Measurements from ENCODE around the gene CCDC134.

The CCDC134 gene

DNA sequence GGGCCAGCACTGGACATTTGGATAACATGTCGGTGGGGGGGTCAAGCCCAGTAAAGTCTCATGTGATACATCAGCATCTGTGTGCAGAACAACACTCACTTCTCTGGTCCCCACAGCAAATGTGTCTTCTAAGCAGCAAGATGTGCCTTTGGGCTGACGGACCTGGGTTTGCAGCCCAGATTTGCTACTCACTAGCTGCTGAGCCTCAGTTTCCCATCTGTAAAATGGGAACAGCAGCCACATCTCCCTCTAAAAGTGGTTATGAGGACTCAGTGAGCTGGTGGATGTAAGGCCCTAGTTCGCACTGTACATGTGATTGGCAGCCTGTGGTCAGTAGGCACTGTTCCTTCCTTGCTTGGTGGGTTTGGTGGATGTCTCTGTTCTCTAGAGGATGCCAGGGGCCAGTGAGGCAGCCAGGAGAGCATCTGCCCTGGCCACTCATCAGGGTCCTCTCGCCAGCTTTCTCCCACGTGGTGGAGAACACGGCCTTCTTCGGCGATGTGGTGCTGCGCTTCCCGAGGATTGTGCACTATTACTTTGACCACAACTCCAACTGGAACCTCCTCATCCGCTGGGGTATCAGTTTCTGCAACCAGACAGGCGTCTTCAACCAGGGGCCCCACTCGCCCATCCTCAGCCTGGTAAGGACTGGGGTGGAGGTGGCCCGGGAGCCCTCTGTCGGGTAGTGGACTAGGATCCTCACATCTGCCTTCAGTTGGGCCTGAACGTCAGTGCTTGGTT is 12.5 kb downstream of the CCDC134 start:
- DNase-seq (ENCODE audit: low read depth, low spot score), result no peak
- Histone ChIP-seq H3K4me1 (ENCODE audit: control insufficient read depth, insufficient read depth, low read length) (no peaks in the 10 kb centered on the region), H3K27ac (ENCODE audit: low read length) (no peak overlapping the region), H3K4me3 (ENCODE audit: low read length) (no peak overlapping the region), H3K27me3 (ENCODE audit: control insufficient read depth, insufficient read depth, low read length) (no peaks in the 10 kb centered on the region), H3K9me3 (ENCODE audit: control insufficient read depth, insufficient read depth, low read length) (no peaks in the 10 kb centered on the region), H3K36me3 (ENCODE audit: control insufficient read depth, insufficient read depth, low read length) (peaks cover 22% of the 10 kb centered on the region)
- WGBS (ENCODE audit: insufficient coverage, insufficient read length), result no CpG with 5 or more reads among the region's 16 CpGs

DNA sequence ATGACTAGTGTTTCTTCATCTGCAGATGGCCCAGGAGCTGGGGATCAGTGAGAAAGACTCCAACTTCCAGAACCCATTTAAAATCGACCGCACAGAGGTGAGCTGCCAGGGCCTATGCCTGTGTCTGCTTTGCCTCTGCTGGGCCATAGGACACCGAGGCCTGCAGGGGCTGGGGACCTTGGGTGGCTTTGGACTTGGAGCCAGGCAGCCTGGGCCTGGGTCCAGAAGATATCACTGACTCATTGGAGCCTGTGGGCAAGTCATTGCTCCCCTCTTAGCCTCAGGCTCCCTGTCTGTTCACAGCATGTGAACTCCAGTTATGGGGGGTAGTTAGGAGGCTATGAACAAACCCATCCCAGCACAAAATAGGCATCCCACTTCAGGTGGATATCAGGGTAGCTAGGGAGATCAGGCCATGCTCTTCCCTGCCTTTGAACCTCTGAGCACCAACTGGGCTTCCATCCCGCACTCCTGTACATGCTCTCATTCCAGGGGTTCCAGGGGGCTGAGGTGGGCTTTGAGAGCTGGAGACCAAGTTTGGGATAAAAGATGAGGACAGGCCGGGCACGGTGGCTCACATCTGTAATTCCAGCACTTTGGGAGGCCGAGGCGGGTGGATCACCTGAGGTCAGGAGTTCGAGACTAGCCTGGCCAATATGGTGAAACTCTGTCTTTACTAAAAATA is 13.4 kb downstream of the CCDC134 start:
- no peak for DNase-seq (ENCODE audit: low read depth, low spot score)
- H3K36me3 ChIP-seq (ENCODE audit: control insufficient read depth, insufficient read depth, low read length), result peaks cover 22% of the 10 kb centered on the region
- H3K27me3 ChIP-seq (ENCODE audit: control insufficient read depth, insufficient read depth, low read length), result no peaks in the 10 kb centered on the region
- no peaks in the 10 kb centered on the region for H3K9me3 ChIP-seq (ENCODE audit: control insufficient read depth, insufficient read depth, low read length)
- no peak overlapping the region for H3K4me3 ChIP-seq (ENCODE audit: low read length)
- WGBS (ENCODE audit: insufficient coverage, insufficient read length), result no CpG with 5 or more reads among the region's 9 CpGs
- H3K27ac ChIP-seq (ENCODE audit: low read length), result no peak overlapping the region
- H3K4me1 ChIP-seq (ENCODE audit: control insufficient read depth, insufficient read depth, low read length), result no peaks in the 10 kb centered on the region

DNA sequence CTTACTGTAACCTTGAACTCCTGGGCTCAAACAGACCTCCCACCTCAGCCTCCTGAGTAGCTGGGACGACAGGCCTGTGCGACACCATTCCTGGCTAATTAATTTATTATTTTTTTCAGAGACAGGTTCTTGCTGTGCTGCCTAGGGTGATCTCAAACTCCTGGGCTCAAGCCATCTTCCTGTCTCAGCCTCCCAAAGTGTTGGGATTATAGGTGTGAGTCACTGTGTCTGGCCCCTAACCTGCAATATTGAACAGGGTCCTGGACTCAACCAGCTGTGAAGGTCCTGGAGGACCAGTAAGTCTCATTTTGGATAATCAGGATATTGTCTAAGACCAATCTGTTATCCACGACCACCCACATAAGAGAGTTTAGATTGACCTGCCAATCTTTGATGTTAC is 15.2 kb downstream of the CCDC134 start:
- DNase-seq (ENCODE audit: low read depth, low spot score), result no peak
- peaks cover 17% of the 10 kb centered on the region for H3K36me3 ChIP-seq (ENCODE audit: control insufficient read depth, insufficient read depth, low read length)
- H3K27me3 ChIP-seq (ENCODE audit: control insufficient read depth, insufficient read depth, low read length), result no peaks in the 10 kb centered on the region
- no peaks in the 10 kb centered on the region for H3K9me3 ChIP-seq (ENCODE audit: control insufficient read depth, insufficient read depth, low read length)
- H3K4me3 ChIP-seq (ENCODE audit: low read length), result no peak overlapping the region
- WGBS (ENCODE audit: insufficient coverage, insufficient read length), result no CpG with 5 or more reads among the region's 3 CpGs
- H3K27ac ChIP-seq (ENCODE audit: low read length), result no peak overlapping the region
- no peaks in the 10 kb centered on the region for H3K4me1 ChIP-seq (ENCODE audit: control insufficient read depth, insufficient read depth, low read length)

DNA sequence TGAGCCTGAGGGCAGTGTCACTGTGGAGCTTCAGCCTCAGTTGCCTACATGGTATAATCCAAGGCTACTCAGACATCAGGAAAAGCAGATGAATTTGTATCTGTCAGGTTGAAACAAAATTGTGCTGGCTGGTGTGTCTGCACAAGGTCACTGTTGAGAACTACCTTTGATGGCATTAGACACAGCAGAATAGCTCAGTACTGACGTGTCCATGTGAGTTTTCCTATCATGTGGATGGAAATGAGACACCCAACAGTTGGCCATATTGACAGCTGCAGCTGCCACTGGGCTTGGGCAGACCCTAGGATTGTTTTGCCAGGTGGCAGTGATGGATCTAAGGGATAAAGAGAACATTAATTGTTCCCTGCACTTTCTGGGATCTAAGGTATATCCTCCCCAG is 15.8 kb downstream of the CCDC134 start:
- Histone ChIP-seq H3K27me3 (ENCODE audit: control insufficient read depth, insufficient read depth, low read length) (no peaks in the 10 kb centered on the region), H3K27ac (ENCODE audit: low read length) (no peak overlapping the region), H3K9me3 (ENCODE audit: control insufficient read depth, insufficient read depth, low read length) (no peaks in the 10 kb centered on the region), H3K4me1 (ENCODE audit: control insufficient read depth, insufficient read depth, low read length) (no peaks in the 10 kb centered on the region), H3K4me3 (ENCODE audit: low read length) (no peak overlapping the region), H3K36me3 (ENCODE audit: control insufficient read depth, insufficient read depth, low read length) (peaks cover 17% of the 10 kb centered on the region)
- WGBS (ENCODE audit: insufficient coverage, insufficient read length), result no CpG with 5 or more reads among the region's 1 CpG
- DNase-seq (ENCODE audit: low read depth, low spot score), result no peak

DNA sequence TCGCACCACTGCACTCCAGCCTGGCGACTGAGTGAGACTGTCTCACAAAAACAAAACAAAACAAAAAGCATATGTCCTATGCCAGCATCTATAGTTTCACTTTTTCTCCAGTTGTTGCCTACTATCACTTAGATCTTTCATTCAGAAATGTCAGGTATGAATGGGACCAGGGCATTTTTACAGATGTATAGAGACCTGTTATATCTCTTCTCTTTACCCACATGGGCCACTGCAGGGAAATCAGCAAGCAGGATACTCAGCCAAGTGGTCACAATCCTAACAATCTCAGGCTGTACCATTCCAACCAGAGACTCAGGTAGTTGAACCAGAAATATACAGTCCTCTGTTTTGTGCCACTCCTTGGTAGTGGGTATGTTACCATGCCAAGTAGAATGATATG is 16.4 kb downstream of the CCDC134 start:
- WGBS (ENCODE audit: insufficient coverage, insufficient read length), result no CpG with 5 or more reads among the region's 2 CpGs
- Histone ChIP-seq H3K27ac (ENCODE audit: low read length) (no peak overlapping the region), H3K4me1 (ENCODE audit: control insufficient read depth, insufficient read depth, low read length) (no peaks in the 10 kb centered on the region), H3K36me3 (ENCODE audit: control insufficient read depth, insufficient read depth, low read length) (peaks cover 17% of the 10 kb centered on the region), H3K27me3 (ENCODE audit: control insufficient read depth, insufficient read depth, low read length) (no peaks in the 10 kb centered on the region), H3K4me3 (ENCODE audit: low read length) (no peak overlapping the region), H3K9me3 (ENCODE audit: control insufficient read depth, insufficient read depth, low read length) (no peaks in the 10 kb centered on the region)
- DNase-seq (ENCODE audit: low read depth, low spot score), result no peak

DNA sequence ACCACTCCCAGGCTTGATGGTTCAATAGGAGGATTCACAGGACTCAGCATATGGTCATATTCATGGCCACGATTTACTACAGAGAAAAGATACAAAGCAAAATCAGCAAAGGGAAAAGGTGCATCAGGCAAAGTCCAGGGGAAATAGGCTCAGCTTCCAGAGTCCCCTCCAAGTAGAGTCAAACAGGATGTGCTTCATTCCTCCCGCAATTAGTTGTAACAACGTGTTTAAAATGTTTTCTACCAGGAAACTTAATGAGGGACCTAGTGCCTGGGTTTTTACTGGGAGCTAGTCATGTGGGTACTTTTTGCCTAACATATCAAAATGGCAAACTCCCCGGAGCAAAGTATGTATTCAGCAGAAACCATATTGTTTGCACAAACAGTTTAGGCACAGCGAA is 17.5 kb downstream of the CCDC134 start:
- DNase-seq (ENCODE audit: low read depth, low spot score), result no peak
- Histone ChIP-seq H3K4me3 (ENCODE audit: low read length) (no peak overlapping the region), H3K27ac (ENCODE audit: low read length) (no peak overlapping the region), H3K4me1 (ENCODE audit: control insufficient read depth, insufficient read depth, low read length) (no peaks in the 10 kb centered on the region), H3K27me3 (ENCODE audit: control insufficient read depth, insufficient read depth, low read length) (no peaks in the 10 kb centered on the region), H3K9me3 (ENCODE audit: control insufficient read depth, insufficient read depth, low read length) (no peaks in the 10 kb centered on the region), H3K36me3 (ENCODE audit: control insufficient read depth, insufficient read depth, low read length) (peaks cover 12% of the 10 kb centered on the region)
- no CpG with 5 or more reads among the region's 5 CpGs for WGBS (ENCODE audit: insufficient coverage, insufficient read length)

DNA sequence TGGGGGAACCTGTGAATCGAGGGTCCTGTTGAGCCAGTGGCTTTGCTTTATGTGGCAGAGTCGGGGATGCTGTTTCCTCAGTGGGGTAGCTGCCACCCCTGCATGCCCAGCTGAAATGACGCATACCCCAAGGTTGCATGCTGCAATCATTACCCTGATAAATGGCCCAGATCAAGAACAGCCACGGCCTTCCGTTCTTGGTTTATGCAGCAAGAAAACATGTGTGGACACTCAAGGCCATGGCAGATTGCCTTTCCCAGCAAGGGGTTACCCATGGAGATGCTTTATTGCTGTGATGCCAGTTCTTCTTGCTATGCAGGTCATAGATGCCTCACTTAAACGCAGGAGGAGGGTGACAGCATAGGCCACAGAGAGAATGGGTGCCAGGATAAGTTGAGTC is 18.1 kb downstream of the CCDC134 start:
- Histone ChIP-seq H3K27me3 (ENCODE audit: control insufficient read depth, insufficient read depth, low read length) (no peaks in the 10 kb centered on the region), H3K9me3 (ENCODE audit: control insufficient read depth, insufficient read depth, low read length) (no peaks in the 10 kb centered on the region), H3K27ac (ENCODE audit: low read length) (no peak overlapping the region), H3K4me3 (ENCODE audit: low read length) (no peak overlapping the region), H3K4me1 (ENCODE audit: control insufficient read depth, insufficient read depth, low read length) (peaks cover 1% of the 10 kb centered on the region; the same call in 1 of the 2 replicates), H3K36me3 (ENCODE audit: control insufficient read depth, insufficient read depth, low read length) (peaks cover 8% of the 10 kb centered on the region; the same call in 1 of the 2 replicates)
- DNase-seq (ENCODE audit: low read depth, low spot score), result no peak
- WGBS (ENCODE audit: insufficient coverage, insufficient read length), result no CpG with 5 or more reads among the region's 6 CpGs

DNA sequence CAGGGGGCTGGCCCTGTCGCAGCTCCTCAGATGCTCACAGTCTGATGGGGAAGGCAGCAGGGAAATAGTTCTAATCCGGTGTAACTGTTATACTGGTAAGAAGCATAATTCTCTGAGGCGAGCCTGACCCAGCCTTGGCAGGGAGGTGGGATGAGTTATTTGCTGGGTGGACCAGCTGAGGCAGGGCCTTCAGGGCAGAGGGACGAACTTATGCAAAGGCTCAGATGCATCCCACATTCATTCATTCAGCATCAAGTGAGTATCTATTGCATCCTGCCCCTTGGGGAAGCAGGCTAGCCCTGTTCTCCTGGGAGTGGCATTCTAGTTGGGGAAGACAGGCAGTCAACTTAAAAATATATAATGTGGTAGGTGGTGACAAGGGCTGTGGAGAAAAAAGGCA is 18.8 kb downstream of the CCDC134 start:
- H3K4me1 ChIP-seq (ENCODE audit: control insufficient read depth, insufficient read depth, low read length), result peaks cover 3% of the 10 kb centered on the region; the same call in 1 of the 2 replicates
- no peak overlapping the region for H3K27ac ChIP-seq (ENCODE audit: low read length)
- H3K27me3 ChIP-seq (ENCODE audit: control insufficient read depth, insufficient read depth, low read length), result no peaks in the 10 kb centered on the region
- DNase-seq (ENCODE audit: low read depth, low spot score), result no peak
- peaks cover 8% of the 10 kb centered on the region; the same call in 1 of the 2 replicates for H3K36me3 ChIP-seq (ENCODE audit: control insufficient read depth, insufficient read depth, low read length)
- H3K4me3 ChIP-seq (ENCODE audit: low read length), result no peak overlapping the region
- WGBS (ENCODE audit: insufficient coverage, insufficient read length), result no CpG with 5 or more reads among the region's 4 CpGs
- H3K9me3 ChIP-seq (ENCODE audit: control insufficient read depth, insufficient read depth, low read length), result no peaks in the 10 kb centered on the region

DNA sequence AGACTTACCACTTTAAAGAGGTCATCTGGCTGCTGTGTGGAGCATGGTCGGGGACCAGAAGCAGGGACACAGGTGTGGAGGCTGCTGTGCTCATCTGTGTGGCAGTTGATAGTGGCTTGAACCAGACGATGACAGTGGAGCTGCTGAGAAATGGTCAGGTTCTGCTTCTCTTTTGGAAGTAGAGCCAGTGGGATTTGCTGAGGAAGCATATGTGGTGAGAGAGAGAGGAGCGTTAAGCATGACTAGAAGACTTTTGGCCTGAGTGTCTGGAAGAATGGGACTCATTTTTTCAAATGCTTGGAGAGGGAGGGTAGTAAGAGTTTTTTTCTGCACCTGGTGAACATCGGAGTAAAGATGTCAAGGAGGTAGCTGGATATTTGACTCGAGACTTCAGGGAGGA is 20.0 kb downstream of the CCDC134 start:
- Histone ChIP-seq H3K27me3 (ENCODE audit: control insufficient read depth, insufficient read depth, low read length) (no peaks in the 10 kb centered on the region), H3K4me1 (ENCODE audit: control insufficient read depth, insufficient read depth, low read length) (peaks cover 3% of the 10 kb centered on the region; the same call in 1 of the 2 replicates), H3K27ac (ENCODE audit: low read length) (no peak overlapping the region), H3K4me3 (ENCODE audit: low read length) (no peak overlapping the region), H3K9me3 (ENCODE audit: control insufficient read depth, insufficient read depth, low read length) (no peaks in the 10 kb centered on the region), H3K36me3 (ENCODE audit: control insufficient read depth, insufficient read depth, low read length) (peaks cover 10% of the 10 kb centered on the region; the same call in 1 of the 2 replicates)
- WGBS (ENCODE audit: insufficient coverage, insufficient read length), result no CpG with 5 or more reads among the region's 5 CpGs
- no peak for DNase-seq (ENCODE audit: low read depth, low spot score)

DNA sequence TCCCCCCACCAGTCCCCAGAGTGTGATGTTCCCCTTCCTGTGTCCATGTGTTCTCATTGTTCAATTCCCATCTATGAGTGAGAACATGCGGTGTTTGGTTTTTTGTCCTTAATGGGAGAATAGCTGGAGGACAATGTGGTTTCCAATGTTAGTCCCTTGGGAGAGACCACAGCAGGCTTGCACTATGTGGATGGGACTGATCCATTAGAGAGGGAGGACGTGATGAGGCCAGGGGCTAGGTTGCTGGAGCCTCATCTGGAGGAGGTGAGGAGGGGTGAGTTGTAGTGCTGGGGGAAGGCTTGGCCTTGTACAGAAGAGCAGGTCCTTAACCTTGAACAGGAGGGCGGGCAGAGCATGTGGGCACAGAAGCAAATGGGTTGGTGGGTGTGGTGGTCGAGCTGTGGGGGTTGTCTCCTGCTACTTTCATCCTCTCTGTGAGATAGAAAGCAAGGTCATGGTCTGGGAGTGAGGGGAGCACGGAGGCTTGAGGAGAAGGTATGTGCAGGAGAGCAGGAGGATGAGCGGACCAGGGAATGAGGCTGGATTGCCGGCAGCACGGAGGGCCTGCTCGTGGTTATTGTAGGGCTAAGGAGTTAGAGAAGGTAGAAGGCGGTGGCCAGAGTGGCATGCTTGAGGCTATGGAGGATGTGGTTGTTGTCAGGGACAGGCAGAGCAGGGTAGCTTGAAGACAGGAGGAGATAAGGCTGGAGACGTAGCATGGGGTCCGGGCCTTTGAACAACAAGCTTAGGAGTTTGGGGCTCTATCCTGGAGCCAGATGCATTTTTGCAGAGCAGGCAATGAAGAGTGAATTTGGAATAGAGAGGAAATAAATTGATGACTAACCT is 21.2 kb downstream of the CCDC134 start:
- Histone ChIP-seq H3K36me3 (ENCODE audit: control insufficient read depth, insufficient read depth, low read length) (peaks cover 12% of the 10 kb centered on the region), H3K4me3 (ENCODE audit: low read length) (no peak overlapping the region), H3K4me1 (ENCODE audit: control insufficient read depth, insufficient read depth, low read length) (peaks cover 3% of the 10 kb centered on the region), H3K9me3 (ENCODE audit: control insufficient read depth, insufficient read depth, low read length) (no peaks in the 10 kb centered on the region), H3K27me3 (ENCODE audit: control insufficient read depth, insufficient read depth, low read length) (no peaks in the 10 kb centered on the region), H3K27ac (ENCODE audit: low read length) (no peak overlapping the region)
- no peak for DNase-seq (ENCODE audit: low read depth, low spot score)
- WGBS (ENCODE audit: insufficient coverage, insufficient read length), result no CpG with 5 or more reads among the region's 12 CpGs
